SU-DHL-6 (cell line): ENCODE results near the gene LRP6.

ENCODE experiments used
- H2AFZ ChIP-seq: fragments of 200-600 bp; sonication (generic); 2 replicates; pipeline ENCODE4 v1.6.1; 2014; ENCODE audit warnings: low read depth, mild to moderate bottlenecking, moderate library complexity, mixed read lengths, antibody characterized with exemption, low read length; ENCODE audit not compliant: severe bottlenecking
- H3F3A ChIP-seq: fragments of 200-600 bp; shearing (Covaris generic); 2 replicates; pipeline ENCODE4 v1.6.0; 2016; ENCODE audit warnings: antibody characterized with exemption, mild to moderate bottlenecking; ENCODE audit not compliant: insufficient read depth
- H3K27ac ChIP-seq: fragments of 200-600 bp; sonication (generic); 2 replicates; pipeline ENCODE4 v1.5.1; 2016; ENCODE audit warnings: low read depth, mild to moderate bottlenecking, low read length, moderate library complexity, mixed read lengths
- H3K27me3 ChIP-seq: fragments of 200-600 bp; sonication (generic), shearing (Covaris generic); 2 replicates; pipeline ENCODE4 v1.6.0; 2014; ENCODE audit warnings: mild to moderate bottlenecking, low read length
- H3K36me3 ChIP-seq: fragments of 200-600 bp; sonication (generic); 2 replicates; pipeline ENCODE4 v1.6.1; 2014; ENCODE audit warnings: mild to moderate bottlenecking, low read length, mixed read lengths
- H3K4me2 ChIP-seq: fragments of 300-600, 200-600 bp; shearing (Covaris generic), sonication (generic); 2 replicates; pipeline ENCODE4 v1.6.0; 2014; ENCODE audit warnings: low read length, low read depth, mild to moderate bottlenecking; ENCODE audit not compliant: poor library complexity, severe bottlenecking
- H3K4me3 ChIP-seq: fragments of 200-600 bp; sonication (generic); 2 replicates; pipeline ENCODE4 v1.5.1; 2014; ENCODE audit warnings: antibody characterized with exemption, low read length, mild to moderate bottlenecking, mixed read lengths; ENCODE audit not compliant: insufficient read depth, poor library complexity, severe bottlenecking
- H3K79me2 ChIP-seq: fragments of 200-600 bp; sonication (generic); 2 replicates; pipeline ENCODE4 v1.6.1; 2014; ENCODE audit warnings: mild to moderate bottlenecking, low read length, moderate library complexity; ENCODE audit not compliant: insufficient read depth
- H3K9ac ChIP-seq: fragments of 200-600 bp; sonication (generic); 2 replicates; pipeline ENCODE4 v1.7.0; 2014; ENCODE audit warnings: mild to moderate bottlenecking, low read length
- H3K9me2 ChIP-seq: fragments of 200-600 bp; sonication (generic); replicated peaks from 2 replicates; pipeline ENCODE4 v1.6.1; 2014; ENCODE audit warnings: low read length; ENCODE audit not compliant: insufficient read depth
- H3K9me3 ChIP-seq: fragments of 200-600 bp; sonication (generic); 2 replicates; pipeline ENCODE4 v1.6.1; 2014; ENCODE audit warnings: low read length, mixed read lengths; ENCODE audit not compliant: insufficient read depth
- H4K20me1 ChIP-seq: fragments of 200-600 bp; sonication (generic); 2 replicates; pipeline ENCODE4 v1.6.1; 2014; ENCODE audit warnings: low read depth, mild to moderate bottlenecking, antibody characterized with exemption, low read length, moderate library complexity, mixed read lengths
- EZH2phosphoT487 ChIP-seq: fragments of 200-600 bp; sonication (generic), shearing (Covaris generic); conservative IDR thresholded peaks from 2 replicates; pipeline ENCODE4 v1.6.1; 2018; ENCODE audit warnings: mild to moderate bottlenecking, antibody characterized with exemption, low read length, moderate library complexity, mixed read lengths
- TF ChIP-seq, protein P1 (sequence below): fragments of 200-600 bp; sonication (generic); IDR thresholded peaks from one replicate; pipeline ENCODE4 v1.5.1; 2017; ENCODE audit warnings: antibody characterized with exemption, mild to moderate bottlenecking, low read length, moderate library complexity; ENCODE audit not compliant: insufficient read depth, poor library complexity, severe bottlenecking

The LRP6 gene

GRCh38 chr12:12282761-12283425, 16.0 kb upstream of the LRP6 start:
- H3K36me3 ChIP-seq, result no peaks in the 10 kb centered on the region
- no peak for TF ChIP-seq EZH2phosphoT487
- TF ChIP-seq, protein P1, sequence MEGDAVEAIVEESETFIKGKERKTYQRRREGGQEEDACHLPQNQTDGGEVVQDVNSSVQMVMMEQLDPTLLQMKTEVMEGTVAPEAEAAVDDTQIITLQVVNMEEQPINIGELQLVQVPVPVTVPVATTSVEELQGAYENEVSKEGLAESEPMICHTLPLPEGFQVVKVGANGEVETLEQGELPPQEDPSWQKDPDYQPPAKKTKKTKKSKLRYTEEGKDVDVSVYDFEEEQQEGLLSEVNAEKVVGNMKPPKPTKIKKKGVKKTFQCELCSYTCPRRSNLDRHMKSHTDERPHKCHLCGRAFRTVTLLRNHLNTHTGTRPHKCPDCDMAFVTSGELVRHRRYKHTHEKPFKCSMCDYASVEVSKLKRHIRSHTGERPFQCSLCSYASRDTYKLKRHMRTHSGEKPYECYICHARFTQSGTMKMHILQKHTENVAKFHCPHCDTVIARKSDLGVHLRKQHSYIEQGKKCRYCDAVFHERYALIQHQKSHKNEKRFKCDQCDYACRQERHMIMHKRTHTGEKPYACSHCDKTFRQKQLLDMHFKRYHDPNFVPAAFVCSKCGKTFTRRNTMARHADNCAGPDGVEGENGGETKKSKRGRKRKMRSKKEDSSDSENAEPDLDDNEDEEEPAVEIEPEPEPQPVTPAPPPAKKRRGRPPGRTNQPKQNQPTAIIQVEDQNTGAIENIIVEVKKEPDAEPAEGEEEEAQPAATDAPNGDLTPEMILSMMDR, result no peak
- no peak overlapping the region for H2AFZ ChIP-seq
- H3K27ac ChIP-seq, result no peak overlapping the region
- no peak overlapping the region for H3K4me2 ChIP-seq
- no peaks in the 10 kb centered on the region for H3K9me2 ChIP-seq
- H4K20me1 ChIP-seq, result no peaks in the 10 kb centered on the region
- no peak overlapping the region for H3K9ac ChIP-seq
- H3F3A ChIP-seq, result no peaks in the 10 kb centered on the region
- H3K27me3 ChIP-seq, result no peaks in the 10 kb centered on the region
- no peaks in the 10 kb centered on the region for H3K9me3 ChIP-seq
- no peaks in the 10 kb centered on the region for H3K79me2 ChIP-seq
- no peak overlapping the region for H3K4me3 ChIP-seq

GRCh38 chr12:12282202-12282601, 15.4 kb upstream of the LRP6 start:
- no peak overlapping the region for H3K27ac ChIP-seq
- no peaks in the 10 kb centered on the region for H3F3A ChIP-seq
- H3K9me2 ChIP-seq, result no peaks in the 10 kb centered on the region
- H3K4me3 ChIP-seq, result no peak overlapping the region
- H3K79me2 ChIP-seq, result no peaks in the 10 kb centered on the region
- H3K9ac ChIP-seq, result no peak overlapping the region
- H3K27me3 ChIP-seq, result no peaks in the 10 kb centered on the region
- H2AFZ ChIP-seq, result no peak overlapping the region
- H3K9me3 ChIP-seq, result no peaks in the 10 kb centered on the region
- TF ChIP-seq, protein P1, result no peak
- TF ChIP-seq EZH2phosphoT487, result no peak
- no peaks in the 10 kb centered on the region for H4K20me1 ChIP-seq
- H3K4me2 ChIP-seq, result no peak overlapping the region
- no peaks in the 10 kb centered on the region for H3K36me3 ChIP-seq

DNA sequence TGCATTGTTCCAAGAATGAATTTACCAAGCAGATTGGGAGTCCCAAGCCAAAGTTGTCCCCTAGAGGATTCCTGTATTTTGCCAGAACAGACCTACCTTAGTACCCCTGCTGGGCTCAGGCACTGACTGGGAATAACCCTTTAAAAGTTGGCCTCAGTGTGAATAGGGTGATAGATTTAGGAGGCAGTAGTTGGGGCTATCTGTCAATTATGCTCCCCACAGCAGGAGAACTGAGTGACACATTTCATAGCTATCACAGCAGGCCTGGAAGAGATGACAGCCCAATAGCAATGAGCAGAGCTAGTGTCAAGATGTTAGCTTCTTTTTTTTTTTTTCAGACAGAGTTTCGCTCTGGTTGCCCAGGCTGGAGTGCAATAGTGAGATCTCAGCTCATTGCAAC, 14.3 kb upstream of the LRP6 start:
- Histone ChIP-seq H3K9ac (no peak overlapping the region), H3K4me2 (no peak overlapping the region), H3K4me3 (no peak overlapping the region), H3K79me2 (no peaks in the 10 kb centered on the region), H4K20me1 (no peaks in the 10 kb centered on the region), H2AFZ (no peak overlapping the region), H3K27me3 (no peaks in the 10 kb centered on the region), H3K9me2 (no peaks in the 10 kb centered on the region), H3F3A (no peaks in the 10 kb centered on the region), H3K36me3 (no peaks in the 10 kb centered on the region), H3K27ac (no peak overlapping the region), H3K9me3 (no peaks in the 10 kb centered on the region)
- TF ChIP-seq EZH2phosphoT487, result no peak
- TF ChIP-seq, protein P1, result no peak
